Activated naive CD4-positive, alpha-beta T cell treated with anti-CD3 and anti-CD28 coated beads, Interleukin-2, amount 50 U/mL, for 24 hours (primary cell): ENCODE measurements around the gene PSORS1C1.

ENCODE experiments used
- H3K27ac Mint-ChIP-seq: one replicate; pipeline ENCODE4 v1.8.0; 2021; ENCODE audit warnings: mild to moderate bottlenecking, mixed read lengths
- H3K27me3 Mint-ChIP-seq: one replicate; pipeline ENCODE4 v1.8.0; 2021; ENCODE audit warnings: mixed read lengths
- H3K36me3 Mint-ChIP-seq: one replicate; pipeline ENCODE4 v1.8.0; 2021; ENCODE audit warnings: mixed read lengths
- H3K4me1 Mint-ChIP-seq: one replicate; pipeline ENCODE4 v1.8.0; 2021; ENCODE audit warnings: mixed read lengths
- H3K4me3 Mint-ChIP-seq: one replicate; pipeline ENCODE4 v1.8.0; 2021; ENCODE audit warnings: mild to moderate bottlenecking, mixed read lengths
- H3K9me3 Mint-ChIP-seq: one replicate; pipeline ENCODE4 v1.8.0; 2021; ENCODE audit warnings: mixed read lengths

Gene PSORS1C1

GRCh38 chr6:31090275-31090972, 24.2 kb upstream of the PSORS1C1 start:
- Mint-ChIP-seq H3K27me3 (no peaks in the 10 kb centered on the region), H3K9me3 (no peaks in the 10 kb centered on the region), H3K4me3 (no peak overlapping the region), H3K4me1 (peaks cover 26% of the 10 kb centered on the region), H3K27ac (no peak overlapping the region), H3K36me3 (no peaks in the 10 kb centered on the region)

DNA sequence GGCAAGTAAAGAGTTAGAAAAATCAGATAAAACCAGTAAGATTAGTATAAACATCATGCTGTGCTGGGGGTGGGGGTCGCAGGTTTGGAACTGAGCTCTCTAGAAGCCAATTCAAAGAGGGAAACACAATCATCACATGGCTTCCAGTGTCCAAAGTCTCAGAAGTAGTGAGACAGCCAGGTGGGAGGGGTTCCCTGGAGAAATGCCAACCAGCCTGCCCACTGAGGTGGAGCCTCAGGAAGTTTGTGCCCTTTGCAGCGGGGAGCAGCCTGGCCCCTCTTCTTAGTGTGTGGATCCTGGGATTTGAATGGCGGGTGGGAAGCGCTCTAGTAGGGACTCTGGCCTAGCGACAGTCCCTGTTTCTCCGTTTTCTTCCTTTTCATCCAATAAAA, 23.6 kb upstream of the PSORS1C1 start:
- Mint-ChIP-seq H3K4me3 (no peak overlapping the region), H3K27me3 (no peaks in the 10 kb centered on the region), H3K36me3 (no peaks in the 10 kb centered on the region), H3K4me1 (peaks cover 31% of the 10 kb centered on the region), H3K27ac (no peak overlapping the region), H3K9me3 (no peaks in the 10 kb centered on the region)

DNA sequence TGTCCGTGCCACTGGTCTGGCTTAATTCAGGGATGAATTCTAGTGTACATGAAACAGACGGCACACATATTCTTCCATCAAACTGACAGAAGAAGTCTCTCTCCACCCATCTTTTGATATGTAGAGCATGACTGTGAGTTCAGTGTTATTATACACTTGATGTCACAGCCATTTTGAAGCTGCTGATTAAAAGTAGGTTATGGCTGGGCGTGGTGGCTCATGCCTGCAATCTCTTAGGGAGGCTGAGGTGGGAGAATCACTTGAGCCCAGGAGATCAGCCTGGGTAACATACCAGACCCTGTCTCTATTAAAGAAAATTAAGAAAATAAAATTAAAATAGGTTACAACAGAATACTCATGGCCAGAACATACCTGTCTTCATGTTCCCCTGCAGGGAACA, 22.9 kb upstream of the PSORS1C1 start:
- H3K4me3 Mint-ChIP-seq: no peak overlapping the region
- H3K9me3 Mint-ChIP-seq: no peaks in the 10 kb centered on the region
- peaks cover 38% of the 10 kb centered on the region for H3K4me1 Mint-ChIP-seq
- H3K27me3 Mint-ChIP-seq: no peaks in the 10 kb centered on the region
- no peak overlapping the region for H3K27ac Mint-ChIP-seq
- no peaks in the 10 kb centered on the region for H3K36me3 Mint-ChIP-seq

- H3K27me3 Mint-ChIP-seq: no peaks in the 10 kb centered on the region
- no peak overlapping the region for H3K4me3 Mint-ChIP-seq
- peaks cover 40% of the 10 kb centered on the region for H3K4me1 Mint-ChIP-seq
- H3K9me3 Mint-ChIP-seq: no peaks in the 10 kb centered on the region
- H3K36me3 Mint-ChIP-seq: no peaks in the 10 kb centered on the region
- no peak overlapping the region for H3K27ac Mint-ChIP-seq
Measured at GRCh38 chr6:31092238-31092637, 22.4 kb upstream of the PSORS1C1 start.

DNA sequence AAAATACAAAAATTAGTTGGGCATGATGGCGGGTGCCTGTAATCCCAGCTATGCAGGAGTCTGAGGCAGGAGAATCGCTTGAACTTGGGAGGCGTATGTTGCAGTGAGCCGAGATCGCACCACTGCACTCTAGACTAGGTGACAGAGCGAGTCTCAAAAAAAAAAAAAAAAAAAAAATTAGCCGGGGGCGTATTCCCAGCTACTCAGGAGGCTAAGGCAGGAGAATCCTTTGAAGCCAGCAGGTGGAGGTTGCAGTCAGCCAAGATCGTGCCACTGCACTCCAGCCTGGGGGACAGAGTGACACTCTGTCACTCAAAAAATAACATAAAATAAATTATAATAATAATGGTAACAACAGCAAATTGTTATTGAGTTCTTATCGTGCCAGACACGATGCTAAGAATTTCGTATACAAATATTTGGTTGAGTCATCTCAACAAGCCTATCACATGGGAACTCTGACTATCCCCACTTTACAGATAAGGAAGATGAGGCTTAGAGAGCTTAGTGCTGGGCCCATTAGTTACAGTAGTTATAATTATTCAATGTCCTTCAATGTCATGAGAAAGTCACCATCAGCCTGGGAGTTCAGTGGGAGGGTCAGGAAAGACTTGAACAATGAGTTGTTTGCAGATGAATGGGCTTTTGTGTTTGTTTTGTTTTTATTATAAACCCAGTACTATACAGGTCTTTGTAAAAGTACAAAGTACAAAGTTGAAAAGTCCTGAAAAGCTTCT, 21.7 kb upstream of the PSORS1C1 start:
- Mint-ChIP-seq H3K36me3 (no peaks in the 10 kb centered on the region), H3K27ac (no peak overlapping the region), H3K9me3 (no peaks in the 10 kb centered on the region), H3K4me3 (no peak overlapping the region), H3K4me1 (peaks cover 40% of the 10 kb centered on the region), H3K27me3 (no peaks in the 10 kb centered on the region)

DNA sequence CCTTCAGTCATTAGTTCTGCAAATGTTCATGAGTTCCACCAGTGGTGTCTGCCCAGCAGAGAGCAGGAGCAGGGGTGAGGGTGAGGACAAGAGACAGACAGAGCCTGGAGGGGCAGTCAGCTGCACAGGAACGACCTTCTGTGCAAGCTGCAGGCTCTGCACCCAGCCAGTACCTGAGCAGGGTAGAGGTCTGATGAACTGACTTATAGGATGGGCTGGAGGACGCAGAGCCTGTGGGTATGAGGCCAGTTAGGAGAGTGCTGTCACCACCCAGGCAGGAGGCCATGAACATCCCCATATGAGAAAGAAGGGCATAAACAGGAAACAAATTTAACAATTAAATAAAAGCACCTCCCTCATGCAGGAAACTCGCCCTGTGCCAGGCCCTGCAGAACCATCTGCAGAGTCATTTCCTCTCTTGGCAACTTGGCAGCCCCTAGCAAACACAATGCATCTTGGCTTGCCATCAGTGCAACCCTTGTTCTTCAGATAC, 20.2 kb upstream of the PSORS1C1 start:
- H3K27ac Mint-ChIP-seq: peak overlapping the region; percentile 89
- H3K9me3 Mint-ChIP-seq: no peaks in the 10 kb centered on the region
- peaks cover 40% of the 10 kb centered on the region for H3K4me1 Mint-ChIP-seq
- H3K27me3 Mint-ChIP-seq: no peaks in the 10 kb centered on the region
- no peaks in the 10 kb centered on the region for H3K36me3 Mint-ChIP-seq
- H3K4me3 Mint-ChIP-seq: peak overlapping the region; percentile 65

DNA sequence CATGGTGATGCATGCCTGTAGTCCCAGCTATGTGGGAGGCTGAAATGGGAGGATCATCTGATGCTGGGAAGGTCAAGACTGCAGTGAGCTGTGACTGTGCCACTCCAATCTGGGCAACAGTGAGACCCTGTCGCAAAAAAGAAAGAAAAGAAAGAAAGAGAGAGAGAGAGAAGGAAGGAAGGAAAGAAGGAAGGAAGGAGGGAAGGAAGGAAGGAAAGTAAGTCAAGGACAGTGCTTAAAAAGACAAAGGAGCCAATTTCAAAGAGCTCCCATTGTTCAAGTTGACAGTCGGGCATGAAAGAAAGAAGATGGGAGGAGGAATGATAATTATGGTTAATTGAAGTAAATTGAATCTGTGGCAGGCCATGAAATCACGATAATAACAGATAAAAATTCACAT, 18.4 kb upstream of the PSORS1C1 start:
- no peak overlapping the region for H3K4me3 Mint-ChIP-seq
- peaks cover 40% of the 10 kb centered on the region for H3K4me1 Mint-ChIP-seq
- H3K27ac Mint-ChIP-seq: peak overlapping the region; percentile 91
- H3K27me3 Mint-ChIP-seq: no peaks in the 10 kb centered on the region
- H3K36me3 Mint-ChIP-seq: no peaks in the 10 kb centered on the region
- no peaks in the 10 kb centered on the region for H3K9me3 Mint-ChIP-seq

DNA sequence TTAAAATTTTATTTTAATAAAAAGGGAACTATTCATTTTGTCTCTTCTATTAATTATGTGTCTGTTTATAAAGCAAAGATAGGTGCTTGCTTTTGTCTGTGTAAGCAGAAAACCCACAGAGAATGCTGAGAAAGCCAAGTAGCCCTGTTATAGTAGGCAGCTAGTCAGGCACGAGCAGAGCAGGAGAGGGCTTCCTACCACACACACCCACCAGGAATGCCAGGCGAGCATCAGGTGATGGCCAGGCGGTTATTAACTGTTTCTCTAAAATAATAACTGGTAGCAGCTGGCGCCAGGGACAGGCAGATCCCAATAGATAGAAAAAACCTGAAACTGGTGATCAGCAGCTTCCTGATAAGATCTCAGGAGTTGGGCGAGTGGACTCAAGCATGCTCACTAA, 17.9 kb upstream of the PSORS1C1 start:
- Mint-ChIP-seq H3K4me3 (no peak overlapping the region), H3K27ac (peak overlapping the region; percentile 37), H3K9me3 (no peaks in the 10 kb centered on the region), H3K36me3 (no peaks in the 10 kb centered on the region), H3K4me1 (peaks cover 40% of the 10 kb centered on the region), H3K27me3 (no peaks in the 10 kb centered on the region)

DNA sequence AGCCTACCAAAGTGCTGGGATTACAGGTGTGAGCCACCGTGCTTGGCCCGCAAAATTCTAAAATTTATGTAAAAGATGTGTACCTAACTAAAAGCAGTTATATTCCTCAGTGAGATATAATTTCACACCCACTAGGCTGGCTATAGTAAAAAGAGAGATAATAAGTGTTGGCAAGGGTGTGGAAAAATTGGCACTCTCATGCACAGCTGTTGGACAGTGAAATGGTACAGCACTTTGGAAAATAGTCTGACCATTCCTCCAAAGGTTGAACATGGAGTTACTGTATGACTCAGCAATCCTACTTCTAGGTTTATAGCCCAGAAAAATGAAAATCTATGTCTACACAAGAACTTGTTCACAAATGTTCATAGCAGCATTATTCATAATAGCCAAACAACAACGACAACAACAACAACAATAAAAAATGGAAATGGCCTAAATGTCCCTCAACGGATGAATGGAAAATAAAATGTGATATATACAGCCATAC, 16.1 kb upstream of the PSORS1C1 start:
- H3K27me3 Mint-ChIP-seq: no peaks in the 10 kb centered on the region

GRCh38 chr6:31103136-31103535, 11.5 kb upstream of the PSORS1C1 start:
- H3K4me1 Mint-ChIP-seq: peaks cover 4% of the 10 kb centered on the region
- H3K4me3 Mint-ChIP-seq: no peak overlapping the region
- no peaks in the 10 kb centered on the region for H3K36me3 Mint-ChIP-seq
- no peaks in the 10 kb centered on the region for H3K27me3 Mint-ChIP-seq
- H3K9me3 Mint-ChIP-seq: no peaks in the 10 kb centered on the region
- H3K27ac Mint-ChIP-seq: no peak overlapping the region

More for the DNA sequence above, 16.1 kb upstream of the PSORS1C1 start:
- H3K4me3 Mint-ChIP-seq: no peak overlapping the region
- H3K9me3 Mint-ChIP-seq: no peaks in the 10 kb centered on the region
- no peaks in the 10 kb centered on the region for H3K36me3 Mint-ChIP-seq
- no peak overlapping the region for H3K27ac Mint-ChIP-seq
- peaks cover 44% of the 10 kb centered on the region for H3K4me1 Mint-ChIP-seq

DNA sequence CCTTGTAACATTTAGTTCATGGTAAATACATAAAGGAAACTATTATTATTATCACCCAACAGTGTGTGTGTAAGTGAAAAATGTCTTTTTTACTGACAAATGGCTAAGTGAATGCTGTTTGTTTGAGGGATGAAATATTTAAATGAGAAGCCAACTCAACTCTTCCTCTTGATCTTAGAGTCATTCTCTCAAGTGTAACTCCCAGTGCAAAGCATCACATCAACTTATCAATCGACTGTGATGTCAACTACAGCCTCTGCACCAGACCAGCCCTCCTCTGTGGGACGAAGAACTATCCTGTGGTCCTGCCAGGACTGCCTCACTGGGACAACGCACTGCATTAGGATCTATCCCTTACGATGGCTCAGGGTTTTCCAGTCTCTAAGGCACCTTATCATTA, 7.5 kb upstream of the PSORS1C1 start:
- no peak overlapping the region for H3K27ac Mint-ChIP-seq
- H3K4me1 Mint-ChIP-seq: peaks cover 4% of the 10 kb centered on the region
- no peaks in the 10 kb centered on the region for H3K9me3 Mint-ChIP-seq
- no peaks in the 10 kb centered on the region for H3K27me3 Mint-ChIP-seq
- no peaks in the 10 kb centered on the region for H3K36me3 Mint-ChIP-seq
- no peak overlapping the region for H3K4me3 Mint-ChIP-seq

GRCh38 chr6:31110825-31111582, 3.6 kb upstream of the PSORS1C1 start:
- H3K4me3 Mint-ChIP-seq: no peak overlapping the region
- no peaks in the 10 kb centered on the region for H3K27me3 Mint-ChIP-seq
- no peaks in the 10 kb centered on the region for H3K4me1 Mint-ChIP-seq
- no peak overlapping the region for H3K27ac Mint-ChIP-seq
- H3K9me3 Mint-ChIP-seq: no peaks in the 10 kb centered on the region
- H3K36me3 Mint-ChIP-seq: no peaks in the 10 kb centered on the region

DNA sequence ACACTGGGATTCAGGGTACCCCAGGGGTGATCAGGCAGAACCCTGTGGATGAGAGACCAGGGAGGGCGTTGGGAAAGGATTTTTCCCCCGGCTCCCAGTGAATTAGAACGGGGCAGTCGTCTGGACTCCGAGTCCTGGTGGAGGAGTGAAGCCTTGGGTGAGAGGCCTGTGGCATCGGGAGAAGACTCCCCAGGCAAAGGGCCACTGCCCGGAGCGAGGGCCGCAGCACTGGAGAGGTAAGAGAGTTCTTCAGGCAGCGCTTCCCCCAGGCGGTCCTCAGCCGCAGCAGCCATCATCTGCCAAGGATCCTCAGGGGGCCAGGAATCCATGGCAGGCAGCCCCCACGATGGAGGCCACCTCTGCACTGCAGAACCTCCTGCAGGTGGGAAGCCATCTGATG, 2.9 kb upstream of the PSORS1C1 start:
- Mint-ChIP-seq H3K36me3 (no peaks in the 10 kb centered on the region), H3K9me3 (no peaks in the 10 kb centered on the region), H3K4me3 (no peak overlapping the region), H3K4me1 (no peaks in the 10 kb centered on the region), H3K27ac (no peak overlapping the region), H3K27me3 (no peaks in the 10 kb centered on the region)

GRCh38 chr6:31112478-31112877, 2.1 kb upstream of the PSORS1C1 start, which contains the start of gene C6orf15:
TSS of gene C6orf15 (minus strand) at chr6:31112575. CDS start at chr6:31112555, 20 bp downstream.
- Mint-ChIP-seq H3K36me3 (no peaks in the 10 kb centered on the region), H3K27ac (no peak within 1 kb of the TSS), H3K4me1 (no peaks in the 10 kb centered on the region), H3K9me3 (no peaks in the 10 kb centered on the region), H3K4me3 (no peak within 1 kb of the TSS), H3K27me3 (no peaks in the 10 kb centered on the region)

- Mint-ChIP-seq H3K27ac (no peak overlapping the region), H3K9me3 (no peaks in the 10 kb centered on the region), H3K4me3 (no peak overlapping the region), H3K27me3 (no peaks in the 10 kb centered on the region), H3K4me1 (no peaks in the 10 kb centered on the region), H3K36me3 (no peaks in the 10 kb centered on the region)
Measured at GRCh38 chr6:31113861-31114540, 599 bp upstream of the PSORS1C1 start.
